HG02571 (cell line): ENCODE data around the gene CUEDC2.
A peak's percentile ranks its signal among the peaks of the same experiment; 100 is the strongest.

Experiments
- ATAC-seq: cut with Tn5 transposase; IDR thresholded peaks from one replicate; pipeline ENCODE4 v1.9.1; 2021; ENCODE audit warnings: mild to moderate bottlenecking, moderate library complexity; ENCODE audit not compliant: unreplicated experiment

Gene CUEDC2

GRCh38 chr10:102397222-102398171, 34.9 kb downstream of the CUEDC2 start:
- ATAC-seq = no peak

GRCh38 chr10:102396730-102397151, 35.6 kb downstream of the CUEDC2 start:
- no peak for ATAC-seq

- ATAC-seq = no peak
Measured at GRCh38 chr10:102396317-102396650, 36.1 kb downstream of the CUEDC2 start.

GRCh38 chr10:102395400-102396316, 36.7 kb downstream of the CUEDC2 start, which contains the start of gene NFKB2:
Gene NFKB2 (plus strand): TSS chr10:102395705. CDS start chr10:102395960, 255 bp downstream.
- ATAC-seq = peak; percentile 22

- peak; percentile 2 for ATAC-seq
Measured at GRCh38 chr10:102394801-102395399, 37.5 kb downstream of the CUEDC2 start.

- peak; percentile 74 for ATAC-seq
Measured at GRCh38 chr10:102394079-102394800, 38.1 kb downstream of the CUEDC2 start.

GRCh38 chr10:102393411-102394078, 38.8 kb downstream of the CUEDC2 start:
- ATAC-seq = no peak

GRCh38 chr10:102392306-102392705, 40.1 kb downstream of the CUEDC2 start:
- ATAC-seq = no peak

GRCh38 chr10:102389894-102390293, 42.5 kb downstream of the CUEDC2 start:
- ATAC-seq = no peak

- no peak for ATAC-seq
Measured at GRCh38 chr10:102384606-102385429, 47.6 kb downstream of the CUEDC2 start.

GRCh38 chr10:102384053-102384452, 48.3 kb downstream of the CUEDC2 start:
- no peak for ATAC-seq

- ATAC-seq = no peak
Measured at GRCh38 chr10:102382871-102383270, 49.5 kb downstream of the CUEDC2 start.

- ATAC-seq = no peak
Measured at GRCh38 chr10:102381983-102382382, 50.4 kb downstream of the CUEDC2 start.

GRCh38 chr10:102379383-102379782, 53.0 kb downstream of the CUEDC2 start:
- no peak for ATAC-seq

GRCh38 chr10:102376901-102377300, 55.5 kb downstream of the CUEDC2 start:
- no peak for ATAC-seq

GRCh38 chr10:102375867-102376266, 56.5 kb downstream of the CUEDC2 start:
- ATAC-seq = no peak

GRCh38 chr10:102375250-102375649, 57.1 kb downstream of the CUEDC2 start:
- no peak for ATAC-seq
